B cell (primary cell): ENCODE data around the gene GPR37L1. TPM values are rescaled to one million over a fixed set of nuclear protein-coding genes. Genes with fewer than 3 reads are reported as not detected.

ENCODE experiments used
- ATAC-seq: fragments of 200-7000 bp; cut with Tn5 transposase; one replicate; pipeline ENCODE4 v1.10.0; 2021; ENCODE audit warnings: low read depth, mild to moderate bottlenecking, moderate number of reproducible peaks, moderate library complexity
- CTCF ChIA-PET: fragments of 350-600 bp; sonication (Branson Sonifier 250); formaldehyde crosslinking; loops from one replicate; lab custom pipeline; 2021; ENCODE audit warnings: antibody characterized with exemption, inconsistent platforms; lab: Charles Lee
- POLR2A ChIA-PET: fragments of 350-600 bp; sonication (Branson Sonifier 250); formaldehyde crosslinking; loops from one replicate; lab custom pipeline; 2021; ENCODE audit warnings: antibody characterized with exemption; lab: Charles Lee
- DNase-seq: peaks from one replicate; pipeline ENCODE4 v3.0.0; 2013
- H2AFZ ChIP-seq: 2 replicates; pipeline ENCODE4 v1.6.1; 2012; ENCODE audit warnings: mild to moderate bottlenecking, low read depth, low read length; ENCODE audit not compliant: insufficient read depth, poor library complexity, severe bottlenecking
- H3K27ac ChIP-seq, 2 donors: 1 replicate in 1 of 2; 2 replicates in 1 of 2; pipeline ENCODE4 v1.5.1; 2012 to 2013; ENCODE audit warnings: low read length in 2 of 2, mild to moderate bottlenecking in 2 of 2, moderate library complexity in 1 of 2
- H3K27me3 ChIP-seq, 4 experiments: fragments of 200-600 bp in 1 of 4; sonication (generic) in 1 of 4; replicated peaks in 1 of 4; 1 replicate in 2 of 4; 2 replicates in 2 of 4; pipeline versions ENCODE4 v1.6.1 to v1.7.0; 2013 to 2016; ENCODE audit warnings: low read length in 3 of 4, mild to moderate bottlenecking in 2 of 4, mixed read lengths in 1 of 4, moderate library complexity in 1 of 4; ENCODE audit not compliant: insufficient read depth in 4 of 4, control insufficient read depth in 3 of 4; ENCODE audit errors: control extremely low read depth in 1 of 4
- H3K36me3 ChIP-seq, 2 experiments: replicated peaks in 1 of 2; 1 replicate in 1 of 2; 2 replicates in 1 of 2; pipeline versions ENCODE4 v1.6.1 to v1.7.1; 2013; ENCODE audit warnings: low read length in 1 of 2; ENCODE audit not compliant: insufficient read depth in 2 of 2, control insufficient read depth in 1 of 2; ENCODE audit errors: control extremely low read depth in 1 of 2, extremely low read depth in 1 of 2
- H3K4me1 ChIP-seq, 2 donors: fragments of 200-600 bp in 1 of 2; sonication (generic) in 1 of 2; 1 replicate in 1 of 2; 2 replicates in 1 of 2; pipeline versions ENCODE4 v1.5.1 to v1.6.1; 2013 to 2017; ENCODE audit warnings: low read length in 2 of 2; ENCODE audit not compliant: control insufficient read depth in 2 of 2, insufficient read depth in 2 of 2
- H3K4me2 ChIP-seq: replicated peaks from 2 replicates; pipeline ENCODE3; 2012; ENCODE audit warnings: mild to moderate bottlenecking, low read depth, low read length; ENCODE audit not compliant: poor library complexity, severe bottlenecking
- H3K4me3 ChIP-seq, 5 experiments: fragments of 200-600 bp in 1 of 5; sonication (generic) in 1 of 5; 1 replicate in 3 of 5; 2 replicates in 2 of 5; pipeline versions ENCODE4 v1.5.1 to v1.7.0; 2011 to 2016; ENCODE audit warnings: low read length in 4 of 5, mild to moderate bottlenecking in 4 of 5, low read depth in 2 of 5, control low read depth in 1 of 5, moderate library complexity in 1 of 5; ENCODE audit not compliant: insufficient read depth in 1 of 5; ENCODE audit errors: control extremely low read depth in 1 of 5, extremely low read depth in 1 of 5
- H3K79me2 ChIP-seq: fragments of 200-600 bp; sonication (generic); one replicate; pipeline ENCODE4 v1.6.0; 2016; ENCODE audit warnings: low read length; ENCODE audit not compliant: control insufficient read depth, insufficient read depth
- H3K9ac ChIP-seq: fragments of 200-600 bp; sonication (generic); 2 replicates; pipeline ENCODE4 v1.6.1; 2017; ENCODE audit warnings: mild to moderate bottlenecking, low read length, moderate library complexity
- H3K9me3 ChIP-seq, 3 donors: one replicate each; pipeline versions ENCODE4 v1.6.1 to v1.7.1; 2013; ENCODE audit warnings: low read length in 2 of 3; ENCODE audit not compliant: control insufficient read depth in 2 of 3, insufficient read depth in 1 of 3; ENCODE audit errors: control extremely low read depth in 1 of 3
- H4K20me1 ChIP-seq: 2 replicates; pipeline ENCODE4 v1.6.0; 2012; ENCODE audit warnings: mild to moderate bottlenecking, low read length; ENCODE audit not compliant: insufficient read depth, control insufficient read depth, poor library complexity, severe bottlenecking
- H3K27ac Mint-ChIP-seq: one replicate; pipeline ENCODE4 v1.8.0; 2021; ENCODE audit warnings: mixed read lengths
- H3K27me3 Mint-ChIP-seq: one replicate; pipeline ENCODE4 v1.8.0; 2021; ENCODE audit warnings: mixed read lengths
- H3K4me1 Mint-ChIP-seq: one replicate; pipeline ENCODE4 v1.8.0; 2021; ENCODE audit warnings: mixed read lengths
- H3K4me3 Mint-ChIP-seq: one replicate; pipeline ENCODE4 v1.8.0; 2021; ENCODE audit warnings: mixed read lengths
- H3K9me3 Mint-ChIP-seq: one replicate; pipeline ENCODE4 v1.8.0; 2022; ENCODE audit warnings: mixed read lengths; ENCODE audit not compliant: insufficient read depth
- EZH2 ChIP-seq: IDR thresholded peaks from 2 replicates; pipeline ENCODE4 v1.6.1; 2012; ENCODE audit warnings: borderline replicate concordance, low read depth, mild to moderate bottlenecking, moderate library complexity, low read length; ENCODE audit not compliant: insufficient read depth, poor library complexity, severe bottlenecking
- WGBS: methylation state at CpG from one replicate; pipeline ENCODE4 v1.1.5; 2013; ENCODE audit warnings: missing lambda C conversion rate; ENCODE audit not compliant: insufficient coverage; 5-methylcytosine and 5-hydroxymethylcytosine counted together
- intact Hi-C: fragments of 100-400 bp; cut with micrococcal nuclease; formaldehyde crosslinking; loops from one replicate; pipeline ENCODE4 v1.10.0; 2022
- polyA plus RNA-seq: library from polyadenylated mRNA; depleted of rRNA; stranded (reverse); fragments of >200 nt; gene quantifications from 2 replicates; pipeline ENCODE4 v1.2.3, GENCODE V29; 2012
- total RNA-seq, 2 donors: library from RNA; stranded (reverse); fragments of 120-200 nt in 1 of 2; gene quantifications; 1 replicate in 1 of 2; 2 replicates in 1 of 2; pipeline versions ENCODE4 v1.2.3 to v1.2.4, GENCODE V29; 2013 to 2022
- TF ChIP-seq, protein P1 (sequence below): fragments of 200-600 bp; IDR thresholded peaks from one replicate; pipeline ENCODE4 v1.8.0; 2022; ENCODE audit warnings: antibody characterized with exemption, mild to moderate bottlenecking

Gene GPR37L1
- total and polyA plus RNA-seq, 2 donors (not counting 1 experiment from before 2014, with no cell fraction given), result not detected

DNA sequence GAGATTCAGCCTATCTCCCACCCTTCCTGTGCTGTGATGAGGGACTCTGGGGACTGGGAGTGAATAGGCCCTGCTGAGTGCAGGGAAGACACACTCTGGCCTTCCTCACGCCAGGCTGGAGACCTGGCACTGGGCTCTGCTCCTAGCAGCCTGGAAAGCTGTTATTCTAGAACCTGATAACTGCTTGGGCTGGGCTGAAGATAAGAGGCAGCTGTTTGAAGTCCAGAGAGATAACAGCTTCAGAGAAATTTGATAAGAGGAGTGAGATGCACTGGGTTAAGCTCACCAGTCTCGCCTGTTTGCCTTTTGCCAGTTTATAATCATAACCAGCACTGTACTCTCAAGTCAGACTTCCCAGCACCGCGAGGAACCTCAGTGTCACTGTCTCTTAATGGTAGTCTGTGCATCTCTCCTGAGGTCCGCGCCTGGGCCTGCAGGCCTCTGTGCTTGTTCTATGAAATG, 46.6 kb upstream of the GPR37L1 start:
- WGBS, result 92% methylated on average over 6 of the region's 6 CpGs

DNA sequence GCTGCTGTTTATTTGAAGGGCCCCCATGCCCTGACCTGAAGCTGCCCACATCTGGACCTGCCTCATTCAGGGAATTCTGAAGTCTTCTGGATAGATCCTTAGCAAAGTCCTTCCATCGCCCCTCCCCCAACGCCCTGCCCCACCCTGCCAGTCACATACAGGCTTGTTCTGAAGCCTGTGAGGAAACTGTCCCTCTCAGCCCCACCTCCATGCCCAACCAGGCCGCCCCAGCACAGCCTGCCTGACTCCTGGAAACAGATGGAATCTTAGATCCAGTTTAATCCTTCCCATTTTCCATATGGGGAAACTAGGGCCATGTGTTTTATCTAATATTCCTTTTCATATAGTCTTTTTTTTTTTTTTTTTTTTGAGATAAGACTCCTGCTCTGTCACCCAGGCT, 44.5 kb upstream of the GPR37L1 start:
- Histone ChIP-seq H3K9me3 (no peaks in the 10 kb centered on the region), H3K27ac (no peak overlapping the region), H3K27me3 (no peaks in the 10 kb centered on the region), H4K20me1 (no peaks in the 10 kb centered on the region), H3K9ac (no peak overlapping the region), H3K36me3 (no peaks in the 10 kb centered on the region), H3K4me3 (no peak overlapping the region), H3K4me1 (no peaks in the 10 kb centered on the region), H2AFZ (no peak overlapping the region), H3K79me2 (no peaks in the 10 kb centered on the region), H3K4me2 (no peak overlapping the region)
- no peaks in the 10 kb centered on the region for H3K9me3 Mint-ChIP-seq
- CTCF ChIA-PET, result no interaction called here
- H3K4me1 Mint-ChIP-seq, result no peaks in the 10 kb centered on the region
- intact Hi-C loops, result no loop called here
- no peak for DNase-seq
- H3K27me3 Mint-ChIP-seq, result no peaks in the 10 kb centered on the region
- ATAC-seq, result no peak
- WGBS, result 79% methylated on average over 2 of the region's 3 CpGs
- TF ChIP-seq EZH2, result no peak
- TF ChIP-seq, protein P1, sequence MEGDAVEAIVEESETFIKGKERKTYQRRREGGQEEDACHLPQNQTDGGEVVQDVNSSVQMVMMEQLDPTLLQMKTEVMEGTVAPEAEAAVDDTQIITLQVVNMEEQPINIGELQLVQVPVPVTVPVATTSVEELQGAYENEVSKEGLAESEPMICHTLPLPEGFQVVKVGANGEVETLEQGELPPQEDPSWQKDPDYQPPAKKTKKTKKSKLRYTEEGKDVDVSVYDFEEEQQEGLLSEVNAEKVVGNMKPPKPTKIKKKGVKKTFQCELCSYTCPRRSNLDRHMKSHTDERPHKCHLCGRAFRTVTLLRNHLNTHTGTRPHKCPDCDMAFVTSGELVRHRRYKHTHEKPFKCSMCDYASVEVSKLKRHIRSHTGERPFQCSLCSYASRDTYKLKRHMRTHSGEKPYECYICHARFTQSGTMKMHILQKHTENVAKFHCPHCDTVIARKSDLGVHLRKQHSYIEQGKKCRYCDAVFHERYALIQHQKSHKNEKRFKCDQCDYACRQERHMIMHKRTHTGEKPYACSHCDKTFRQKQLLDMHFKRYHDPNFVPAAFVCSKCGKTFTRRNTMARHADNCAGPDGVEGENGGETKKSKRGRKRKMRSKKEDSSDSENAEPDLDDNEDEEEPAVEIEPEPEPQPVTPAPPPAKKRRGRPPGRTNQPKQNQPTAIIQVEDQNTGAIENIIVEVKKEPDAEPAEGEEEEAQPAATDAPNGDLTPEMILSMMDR, result no peak
- POLR2A ChIA-PET, result no interaction called here
- no peak overlapping the region for H3K4me3 Mint-ChIP-seq
- H3K27ac Mint-ChIP-seq, result no peak overlapping the region

More for the DNA sequence above, 46.6 kb upstream of the GPR37L1 start:
- ChIA-PET POLR2A (no interaction called here), CTCF (no interaction called here)
- H4K20me1 ChIP-seq, result no peaks in the 10 kb centered on the region
- H3K4me3 Mint-ChIP-seq, result no peak overlapping the region
- H3K4me1 Mint-ChIP-seq, result no peaks in the 10 kb centered on the region
- no peaks in the 10 kb centered on the region for H3K9me3 ChIP-seq
- H3K27ac ChIP-seq, result no peak overlapping the region
- H3K4me2 ChIP-seq, result no peak overlapping the region
- intact Hi-C loops, result no loop called here
- H3K79me2 ChIP-seq, result no peaks in the 10 kb centered on the region
- no peak for DNase-seq
- TF ChIP-seq, protein P1, result no peak
- TF ChIP-seq EZH2, result no peak
- H3K36me3 ChIP-seq, result no peaks in the 10 kb centered on the region
- ATAC-seq, result no peak
- no peaks in the 10 kb centered on the region for H3K27me3 ChIP-seq
- H2AFZ ChIP-seq, result no peak overlapping the region
- H3K4me1 ChIP-seq, result no peaks in the 10 kb centered on the region
- H3K27me3 Mint-ChIP-seq, result no peaks in the 10 kb centered on the region
- no peak overlapping the region for H3K4me3 ChIP-seq
- H3K27ac Mint-ChIP-seq, result no peak overlapping the region
- H3K9ac ChIP-seq, result no peak overlapping the region
- H3K9me3 Mint-ChIP-seq, result no peaks in the 10 kb centered on the region
